Hematopoietic multipotent progenitor cell treated with erythropoietin and hydrocortisone succinate and interleukin-3 and kit ligand, for 17 days (in vitro differentiated cells): ENCODE data around the gene GALNT10.
A peak's percentile ranks its signal among the peaks of the same experiment; 100 is the strongest.

ENCODE experiments used
- DNase-seq: peaks from one replicate; pipeline ENCODE4 v3.0.0-alpha.2; 2015; ENCODE audit warnings: low spot score

GALNT10 gene

DNA sequence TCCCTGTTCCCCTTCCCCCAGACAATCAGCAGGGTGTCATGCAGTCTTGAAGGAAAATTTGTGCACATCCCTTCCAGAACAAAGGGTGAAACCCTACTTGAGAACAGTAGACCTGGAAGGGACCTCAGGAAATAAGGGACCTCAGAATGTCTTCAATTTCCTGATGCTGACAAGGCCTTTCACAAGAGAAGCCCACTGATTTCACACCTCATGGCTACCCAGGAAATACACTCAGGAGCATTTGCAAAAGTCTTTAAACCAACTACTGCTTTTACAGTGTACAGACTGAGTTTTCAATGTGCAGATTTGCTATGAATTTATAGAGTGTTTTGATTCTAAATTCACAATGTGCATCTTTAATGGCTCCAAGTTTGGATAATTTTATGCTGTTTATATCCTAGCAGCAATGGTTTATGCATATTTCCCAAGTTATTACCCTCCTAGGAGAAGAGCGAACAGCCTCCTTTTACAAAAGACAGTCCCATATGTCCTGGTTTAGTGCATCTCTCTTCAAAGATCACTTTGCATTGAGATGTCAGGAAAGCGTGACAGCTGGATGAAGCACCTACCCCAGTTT is 74.8 kb downstream of the GALNT10 start:
- no peak for DNase-seq

DNA sequence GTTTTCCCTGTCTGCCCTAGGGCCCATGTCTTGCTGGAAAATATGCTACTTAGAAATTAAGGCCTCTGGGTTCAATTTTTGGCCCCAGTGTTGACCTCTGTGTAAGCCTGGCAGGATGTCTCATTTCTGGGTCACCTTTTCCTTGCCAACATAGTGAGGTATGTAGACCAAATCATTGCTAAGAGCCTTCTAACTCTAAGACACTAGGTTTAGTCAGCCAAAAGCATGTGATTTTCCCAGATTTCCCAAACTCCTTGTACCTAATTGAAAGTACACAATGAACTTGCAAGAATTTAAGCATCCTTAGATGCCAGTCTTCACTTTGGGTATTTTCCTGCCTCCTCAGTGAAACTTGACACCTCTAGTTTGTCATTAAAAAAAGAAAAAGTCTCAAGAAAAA is 77.0 kb downstream of the GALNT10 start:
- no peak for DNase-seq

DNA sequence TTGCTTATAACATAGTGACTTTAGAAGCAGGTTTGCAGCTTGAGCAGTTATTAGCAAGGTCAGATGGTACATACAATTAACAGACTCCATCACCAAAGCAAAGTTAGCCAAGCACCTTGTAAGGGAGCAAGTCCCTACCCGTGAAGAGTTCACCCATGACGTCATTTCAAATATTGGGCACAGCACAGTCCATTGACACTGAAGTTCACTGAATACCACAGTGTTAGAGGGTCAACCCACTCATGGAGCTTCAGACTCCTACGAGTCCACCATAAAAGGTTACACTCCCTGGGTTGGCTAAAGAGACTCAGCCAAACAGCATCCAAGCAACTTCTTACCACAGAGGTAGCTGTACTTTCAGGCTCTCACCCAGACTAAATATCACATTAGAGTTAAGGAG is 77.5 kb downstream of the GALNT10 start:
- no peak for DNase-seq

DNA sequence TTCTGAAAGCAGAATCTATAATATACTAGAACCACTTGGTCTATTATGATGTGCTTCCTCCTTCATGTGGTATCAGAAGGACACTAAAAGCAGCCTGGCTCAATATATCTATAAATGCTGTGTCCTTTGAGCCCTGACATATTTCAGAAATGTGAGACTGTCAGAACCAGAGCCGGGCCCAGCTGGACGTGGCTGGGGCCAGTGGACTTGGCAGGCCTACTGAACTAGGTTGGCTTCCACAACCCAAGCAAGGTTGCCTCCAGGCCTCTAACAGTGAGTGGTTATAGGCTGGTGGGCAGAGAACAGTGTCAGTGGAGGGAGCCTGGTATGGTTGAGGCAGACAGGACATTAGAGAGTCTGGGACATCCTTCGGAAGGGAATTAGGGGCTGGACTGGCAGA is 78.9 kb downstream of the GALNT10 start:
- no peak for DNase-seq

DNA sequence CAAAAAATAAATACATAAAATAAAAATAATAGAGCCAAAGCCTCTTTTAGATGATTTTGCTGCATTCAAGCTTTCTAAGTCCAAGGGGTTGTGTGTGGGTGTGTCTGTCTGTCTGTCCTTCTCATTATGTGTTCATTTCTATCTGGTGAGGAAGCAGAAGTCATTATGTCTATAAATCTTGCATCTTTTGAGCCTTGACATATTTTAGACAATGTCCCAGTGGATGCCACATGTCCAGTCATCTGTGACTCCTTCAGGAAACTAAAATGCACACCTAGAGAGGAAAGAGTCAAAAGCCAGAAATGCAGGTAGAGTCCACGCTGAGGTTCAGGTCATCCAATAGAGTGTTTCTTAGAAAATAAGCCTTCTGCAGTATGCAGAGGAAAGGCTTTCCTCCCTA is 80.9 kb downstream of the GALNT10 start:
- no peak for DNase-seq

DNA sequence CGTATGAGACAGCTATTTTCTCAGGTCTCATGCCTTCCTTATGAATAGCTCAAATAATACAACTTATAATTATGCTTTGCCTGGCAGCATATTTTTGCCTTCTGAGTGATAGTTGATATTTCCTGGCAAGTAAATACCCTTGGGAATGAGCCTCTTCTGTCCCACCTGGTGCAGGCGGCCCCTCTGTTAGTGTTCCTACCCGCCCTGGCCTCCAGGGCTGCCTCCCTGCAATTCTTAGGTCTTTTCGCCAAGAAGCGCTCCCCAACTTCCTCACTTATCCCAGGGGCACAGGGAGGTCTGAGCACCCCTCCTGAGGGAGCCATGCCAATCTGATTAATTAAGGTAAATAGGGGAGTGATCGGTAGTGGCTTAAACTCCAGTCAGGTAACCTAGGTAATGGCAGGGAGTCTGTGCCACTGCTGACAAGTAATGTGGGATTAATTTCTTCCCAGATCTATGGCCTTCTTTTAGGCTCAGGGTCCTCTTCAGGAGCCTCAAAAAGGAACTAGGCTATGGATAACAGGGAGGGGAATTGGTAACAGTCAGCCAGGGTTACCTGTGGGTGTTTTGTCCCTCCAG is 81.5 kb downstream of the GALNT10 start:
- no peak for DNase-seq

DNA sequence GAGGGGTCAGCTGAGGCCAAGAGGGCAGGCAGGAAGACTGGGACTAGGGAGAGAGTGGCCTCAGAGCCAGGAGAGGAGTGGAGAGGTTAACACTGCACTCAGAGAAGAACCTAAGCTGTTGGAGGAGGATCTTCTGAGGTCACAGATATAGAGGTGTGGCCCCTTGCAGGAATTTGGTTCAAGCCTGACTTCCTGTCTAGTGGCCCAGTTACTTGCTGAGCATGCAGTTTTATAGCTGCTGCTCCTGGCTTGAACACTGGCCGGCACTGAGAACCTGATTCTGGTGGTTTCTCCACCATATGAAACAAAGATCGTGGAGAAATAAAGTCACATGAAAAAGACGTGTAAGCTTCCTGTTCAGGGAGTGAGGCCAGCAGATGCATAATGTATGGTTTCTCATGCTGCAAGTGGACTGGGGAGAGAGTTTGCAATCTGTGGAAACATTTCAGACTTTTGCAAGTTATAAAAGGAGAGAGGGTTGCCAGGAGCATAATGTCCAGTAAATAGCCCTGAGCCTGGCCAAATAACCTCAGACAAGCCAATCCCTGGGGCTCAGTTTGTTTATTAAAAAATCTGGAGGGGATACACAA is 82.6 kb downstream of the GALNT10 start:
- DNase-seq: peak; percentile 18

DNA sequence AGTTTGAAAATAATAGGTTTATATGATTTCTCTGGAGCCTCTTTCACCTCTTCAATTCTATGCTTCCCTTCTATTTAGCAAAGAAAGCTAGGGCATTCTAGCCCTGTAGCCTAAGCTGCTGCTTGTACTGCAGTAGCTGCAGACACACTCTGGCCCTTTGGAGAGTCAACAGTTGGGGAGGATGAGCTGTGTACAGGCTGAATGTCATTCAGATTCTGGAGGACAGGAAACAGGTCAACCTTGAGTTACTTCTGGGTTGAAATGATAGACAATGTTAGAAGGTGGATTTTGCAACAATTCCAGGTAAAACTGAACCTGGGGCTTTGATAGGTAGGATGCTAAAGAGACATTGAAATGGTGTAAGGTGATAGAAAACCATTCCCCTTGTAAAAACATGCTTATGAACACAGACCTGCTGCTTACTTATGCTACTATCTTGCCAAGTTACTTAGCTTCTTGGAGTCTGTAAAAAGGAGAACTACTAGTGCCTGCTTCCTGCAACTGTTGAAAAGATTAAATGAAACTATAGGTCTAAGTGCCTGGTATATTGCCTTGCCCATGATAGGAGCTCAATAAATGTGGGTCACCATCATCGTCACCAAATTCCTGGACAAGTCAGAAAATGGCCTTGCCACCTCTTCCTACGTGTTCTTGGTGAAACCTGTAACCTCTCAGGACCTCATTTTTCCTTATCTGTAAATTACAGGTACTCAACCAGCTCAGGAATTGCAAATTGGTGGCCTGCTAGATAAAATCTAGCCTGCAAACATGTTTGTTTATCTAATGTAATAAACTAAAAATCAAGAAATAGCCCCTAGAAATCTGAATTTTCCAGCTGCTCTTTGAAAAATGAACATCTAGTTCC is 83.7 kb downstream of the GALNT10 start:
- no peak for DNase-seq

DNA sequence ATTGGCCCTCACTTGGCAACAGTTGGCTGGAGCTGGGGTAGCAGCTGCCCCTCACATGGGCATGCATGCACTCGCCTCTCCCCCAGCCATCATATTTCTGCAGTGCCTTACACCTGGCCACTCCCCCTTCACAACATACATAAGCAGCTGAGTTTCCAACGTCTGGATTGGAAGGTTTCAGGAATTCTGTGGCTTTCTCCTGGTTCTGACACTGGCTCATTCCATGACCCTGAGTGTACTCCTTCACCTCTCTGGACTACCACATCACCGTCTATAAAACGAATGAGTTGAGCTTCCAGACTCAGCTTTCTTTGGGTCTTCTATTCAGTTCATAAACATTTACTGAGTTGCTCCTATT is 84.3 kb downstream of the GALNT10 start:
- no peak for DNase-seq

DNA sequence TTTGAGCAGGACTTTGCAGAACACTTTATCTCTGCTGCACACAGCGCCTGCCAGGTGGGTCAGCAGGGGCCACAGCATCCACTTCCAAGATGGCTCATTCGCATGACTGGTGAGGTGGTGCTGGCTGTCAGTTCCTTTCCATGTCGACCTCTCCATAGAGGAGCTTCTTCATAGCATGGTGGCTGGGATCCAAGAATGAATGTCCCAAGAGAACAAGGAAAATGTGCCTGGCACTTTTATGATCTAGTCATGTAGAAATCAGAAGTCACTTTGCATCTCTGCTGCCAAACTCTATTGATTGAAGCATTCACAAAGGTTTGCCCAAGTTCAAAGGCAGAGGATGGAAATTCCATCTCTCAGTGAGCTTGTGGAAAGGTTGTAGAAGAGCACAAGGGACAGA is 85.0 kb downstream of the GALNT10 start:
- no peak for DNase-seq

DNA sequence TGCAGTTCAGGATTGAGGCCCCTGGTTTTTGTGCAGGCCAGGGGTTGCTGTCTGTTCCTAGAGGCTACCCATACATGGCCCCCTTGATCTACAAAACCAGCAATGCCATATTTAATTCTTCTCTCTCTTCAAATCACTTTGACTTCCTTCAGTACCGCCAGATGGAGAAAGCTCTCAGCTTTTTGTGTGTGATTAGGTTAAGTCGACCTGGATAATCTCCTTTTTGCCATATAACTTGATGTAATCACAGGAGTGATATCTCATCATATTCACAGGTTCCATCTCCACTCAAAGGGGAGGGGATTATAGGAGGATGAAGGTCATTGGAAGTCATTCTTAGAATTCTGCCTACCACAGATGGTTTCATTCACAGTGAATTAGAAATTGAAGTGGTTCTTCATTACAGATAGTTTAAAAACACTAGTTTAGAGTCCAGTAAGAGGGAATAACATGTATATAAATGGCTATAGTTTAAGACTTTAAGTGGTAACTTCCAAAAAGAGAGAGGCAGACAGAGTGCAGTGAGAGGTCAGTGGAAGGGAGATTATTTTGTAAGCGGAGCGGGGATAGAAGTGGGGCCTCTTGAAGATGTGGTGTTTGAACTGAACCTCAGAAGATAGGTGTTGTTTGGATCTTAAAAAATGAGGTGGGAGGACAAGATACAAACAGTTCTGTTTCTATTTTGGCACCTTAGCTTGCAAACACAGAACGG is 85.9 kb downstream of the GALNT10 start:
- DNase-seq: peak; percentile 13

DNA sequence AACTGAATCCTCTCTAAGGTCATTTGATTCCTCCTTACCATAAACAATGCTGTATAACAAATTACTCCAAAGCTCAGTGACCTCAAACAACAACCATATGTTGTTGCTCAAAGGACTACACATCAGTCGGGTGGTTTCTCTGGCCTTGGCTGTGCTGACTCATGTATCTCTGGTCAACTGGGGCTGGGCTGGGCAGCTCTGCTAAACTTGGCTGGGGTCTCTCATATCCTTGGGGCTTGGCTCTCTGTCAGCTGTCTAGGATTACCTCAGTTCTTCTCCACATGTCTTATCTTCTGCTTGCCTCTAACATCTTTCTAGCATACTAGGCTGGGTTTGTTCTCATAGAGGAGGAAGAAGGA is 86.4 kb downstream of the GALNT10 start:
- DNase-seq: peak; percentile 69

DNA sequence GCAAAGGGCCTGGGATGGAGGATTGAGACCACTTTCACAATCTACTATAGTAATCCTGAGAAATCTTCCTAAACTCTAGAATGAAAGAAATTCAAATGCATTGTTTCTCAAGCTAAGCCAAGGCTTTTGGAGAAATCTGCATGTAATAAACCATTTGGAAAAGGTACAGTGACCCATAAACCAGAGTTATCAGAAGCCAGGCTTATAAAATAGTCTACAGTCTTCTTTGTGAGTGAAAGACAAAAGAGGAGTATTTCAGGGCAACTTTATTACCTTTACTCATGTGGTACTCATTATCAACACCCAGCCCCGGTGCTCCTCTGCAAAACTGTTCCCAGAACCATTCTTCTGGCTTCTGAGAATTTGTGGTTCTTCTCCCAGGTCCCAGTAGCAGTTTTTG is 87.0 kb downstream of the GALNT10 start:
- no peak for DNase-seq

DNA sequence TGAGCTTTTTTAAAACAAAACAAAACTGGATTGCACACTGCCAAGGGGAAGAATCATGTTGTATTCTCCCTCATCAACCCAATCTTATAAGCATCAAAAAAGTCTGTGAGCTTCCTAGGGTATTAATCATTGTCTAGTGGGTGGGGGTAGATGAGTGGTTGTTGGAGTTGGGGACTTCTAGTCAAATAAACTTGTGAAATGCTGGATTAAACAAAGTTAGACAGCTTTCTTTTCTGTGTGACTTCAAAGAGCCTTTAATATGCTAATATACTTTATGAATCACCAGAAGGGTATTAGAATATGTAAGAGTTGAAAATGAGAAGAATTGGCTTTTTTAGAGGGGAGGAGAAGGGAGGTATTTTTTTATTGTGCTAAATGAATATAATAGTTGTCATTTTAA is 87.7 kb downstream of the GALNT10 start:
- DNase-seq: no peak

DNA sequence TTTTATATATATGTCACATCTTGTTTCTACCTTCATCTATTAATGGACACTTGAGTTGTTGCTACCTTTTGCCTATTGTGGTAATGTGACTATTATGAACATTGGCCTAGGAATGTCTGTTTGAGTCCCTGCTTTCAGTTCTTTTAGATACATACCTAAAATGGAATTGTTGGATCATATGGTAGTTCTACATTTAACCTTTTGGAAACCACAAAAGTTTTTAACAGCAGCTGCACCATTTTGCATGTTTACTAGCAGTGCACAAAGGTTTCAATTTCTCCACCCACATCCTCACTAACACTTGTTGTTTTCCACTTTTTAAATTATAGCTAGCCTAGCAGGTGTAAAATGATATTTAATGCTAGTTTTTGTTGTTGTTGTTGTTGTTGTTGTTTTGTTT is 88.4 kb downstream of the GALNT10 start:
- no peak for DNase-seq

DNA sequence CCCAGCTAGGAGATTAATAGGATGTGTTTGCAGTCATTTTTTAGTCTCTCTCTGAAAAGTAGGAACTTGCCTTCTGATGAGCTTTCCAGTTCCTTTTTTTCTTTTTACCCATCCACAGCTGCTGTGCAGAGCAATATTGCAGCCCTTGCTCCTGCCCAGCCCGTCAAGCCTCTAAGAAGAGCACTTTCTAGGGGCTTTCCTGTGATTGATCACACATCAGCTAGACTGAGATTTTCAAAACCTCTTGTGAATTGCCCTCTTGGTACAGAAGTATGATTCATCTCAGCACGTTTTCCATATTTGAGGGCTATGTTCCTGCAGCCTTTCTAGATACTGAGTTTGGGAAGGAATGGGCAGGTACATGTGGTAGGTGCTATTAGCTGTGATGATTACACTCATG is 93.9 kb downstream of the GALNT10 start:
- DNase-seq: no peak

DNA sequence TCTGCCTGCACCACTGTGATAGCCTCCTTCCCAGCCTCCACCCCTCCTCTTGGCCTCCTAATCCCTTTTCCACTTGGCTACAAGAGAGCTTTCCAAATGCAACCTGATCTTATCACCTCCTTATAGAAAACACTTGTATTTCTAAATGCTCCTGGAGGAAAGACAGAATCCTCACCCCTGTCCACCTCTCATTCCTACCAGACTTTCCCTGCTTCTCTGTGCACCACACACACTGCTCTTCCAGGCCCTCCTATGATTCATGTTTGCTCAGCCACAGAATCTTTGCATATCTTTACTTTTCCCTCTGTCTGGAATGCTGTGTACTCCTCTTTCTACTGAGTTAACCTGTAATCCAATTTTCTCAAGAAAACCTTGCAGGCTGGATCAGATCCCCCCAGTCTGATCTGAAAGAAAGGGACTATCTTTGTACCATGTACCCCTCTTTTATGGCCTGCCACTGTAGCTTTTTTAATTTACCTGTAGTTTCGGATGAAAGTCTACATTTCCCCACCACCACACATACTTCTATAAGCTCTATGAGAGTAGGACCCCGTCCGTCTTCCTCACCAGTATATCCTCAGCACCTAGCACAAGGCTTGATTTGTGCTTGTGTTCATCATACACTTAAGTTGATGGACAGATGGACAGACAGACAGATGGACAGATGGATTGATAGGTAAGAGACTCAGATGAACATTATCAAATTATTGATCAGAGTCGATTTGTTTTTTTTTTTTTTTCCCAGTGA is 95.3 kb downstream of the GALNT10 start:
- no peak for DNase-seq

DNA sequence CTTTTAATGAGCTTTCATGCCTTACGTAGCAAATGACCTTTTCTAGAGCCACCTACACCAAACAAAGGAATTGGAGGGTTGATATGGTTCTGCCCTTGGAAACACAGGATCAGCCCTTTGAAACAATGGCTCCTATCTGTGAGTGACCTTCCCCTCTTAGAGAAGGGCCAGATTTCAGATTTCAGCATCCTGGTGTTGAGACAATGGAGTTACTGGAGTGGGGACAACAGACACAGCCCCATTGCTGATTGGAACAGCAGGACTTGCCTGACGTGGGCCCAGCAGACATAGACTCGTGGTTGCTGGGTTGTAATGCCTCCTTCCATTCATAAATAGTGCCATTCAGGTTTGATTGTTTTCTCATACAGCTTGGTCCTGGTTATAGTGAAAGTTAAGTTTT is 96.0 kb downstream of the GALNT10 start:
- DNase-seq: no peak

DNA sequence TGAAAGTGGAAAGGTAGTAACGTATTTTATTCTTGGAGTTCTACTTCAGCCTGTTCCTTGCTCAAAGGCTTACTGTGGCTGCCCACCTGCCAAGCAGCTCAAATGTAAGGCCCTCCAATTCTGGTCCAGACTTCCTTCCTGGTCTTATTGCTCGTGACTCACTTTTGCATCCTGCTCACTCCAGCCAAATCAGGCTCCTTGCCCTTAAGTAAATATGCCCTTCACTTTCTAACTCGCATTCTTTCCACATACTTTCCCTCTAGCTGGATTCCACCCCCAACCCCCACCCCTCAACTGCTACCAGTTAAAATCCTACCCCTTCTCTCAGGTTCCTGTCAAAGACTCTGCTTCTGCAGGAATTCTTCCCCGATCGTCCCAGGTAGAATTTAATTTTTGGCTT is 96.6 kb downstream of the GALNT10 start:
- no peak for DNase-seq

DNA sequence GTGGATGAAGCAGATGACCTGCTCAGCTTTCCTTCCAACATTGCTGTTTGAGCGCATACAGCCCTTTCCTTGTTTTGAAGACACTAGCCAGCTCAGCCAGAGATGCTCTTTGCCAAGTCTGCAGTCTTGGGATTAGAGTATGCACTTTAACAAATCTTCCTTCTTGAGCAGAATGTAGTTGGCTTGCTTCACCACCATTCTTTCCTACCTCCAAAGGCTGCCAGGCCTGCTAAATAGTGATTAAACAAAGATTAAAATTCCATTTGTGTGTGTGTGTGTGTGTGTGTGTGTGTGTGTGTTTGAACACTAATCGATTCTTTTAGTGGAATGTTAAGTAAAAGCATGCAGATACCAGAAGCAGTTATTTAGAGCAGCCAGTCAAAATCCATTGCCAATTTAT is 97.6 kb downstream of the GALNT10 start:
- no peak for DNase-seq

DNA sequence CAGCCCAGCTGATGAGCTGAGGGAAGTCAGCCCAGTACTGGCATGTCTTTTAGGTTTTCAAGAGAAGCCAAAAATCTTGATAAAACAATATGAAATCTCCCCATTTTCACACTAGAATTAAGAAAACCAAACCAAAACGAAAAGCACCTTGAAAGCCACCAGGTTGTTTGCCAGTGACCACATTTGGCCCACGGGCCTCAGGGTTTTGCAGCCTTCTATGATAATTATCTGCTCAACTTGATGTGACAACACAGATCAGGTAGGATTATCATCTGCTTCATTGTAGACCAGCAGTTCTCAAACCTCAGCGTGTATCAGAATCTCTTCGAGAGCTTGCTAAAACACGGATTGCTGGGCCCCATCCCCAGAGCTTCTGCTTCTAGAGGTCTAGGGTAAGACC is 101.4 kb downstream of the GALNT10 start:
- no peak for DNase-seq

DNA sequence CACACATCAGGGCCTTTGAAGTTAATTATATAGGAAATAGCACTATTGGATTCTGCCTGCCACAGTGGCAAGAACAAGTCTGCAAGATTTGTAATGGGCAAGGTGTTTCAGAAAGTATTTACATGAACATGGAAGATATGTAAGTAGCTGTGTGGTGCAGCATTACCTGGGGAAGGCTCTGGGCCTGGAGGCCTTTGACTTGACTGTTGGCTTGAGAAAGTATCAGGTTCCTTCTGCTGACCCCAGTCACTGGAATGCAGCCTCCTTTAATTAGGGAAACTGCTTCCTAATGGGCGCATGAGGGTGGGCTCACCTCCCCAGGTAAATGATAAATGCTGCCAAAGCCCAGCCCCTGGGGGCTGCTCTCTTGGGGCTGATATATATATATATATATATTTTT is 102.7 kb downstream of the GALNT10 start:
- DNase-seq: no peak
